Nephron progenitor cell (in vitro differentiated cells): ENCODE measurements around the gene CDKAL1.
A peak's percentile ranks its signal among the peaks of the same experiment; 100 is the strongest.

Experiments
- DNase-seq: peaks from one replicate; pipeline ENCODE4 v3.0.0; 2021
- H3K27ac Mint-ChIP-seq: 2 replicates; pipeline ENCODE4 v1.8.0; 2021; ENCODE audit warnings: mild to moderate bottlenecking, moderate library complexity, mixed read lengths
- H3K27me3 Mint-ChIP-seq: 2 replicates; pipeline ENCODE4 v1.8.0; 2021; ENCODE audit warnings: mild to moderate bottlenecking, low read depth, mixed read lengths; ENCODE audit not compliant: poor library complexity
- H3K36me3 Mint-ChIP-seq: 2 replicates; pipeline ENCODE4 v1.8.0; 2021; ENCODE audit warnings: low read depth, mixed read lengths
- H3K4me1 Mint-ChIP-seq: 2 replicates; pipeline ENCODE4 v1.8.0; 2021; ENCODE audit warnings: mixed read lengths
- H3K4me3 Mint-ChIP-seq: 2 replicates; pipeline ENCODE4 v1.8.0; 2021; ENCODE audit warnings: mild to moderate bottlenecking, moderate library complexity, mixed read lengths
- H3K9me3 Mint-ChIP-seq: 2 replicates; pipeline ENCODE4 v1.8.0; 2021; ENCODE audit warnings: mild to moderate bottlenecking, moderate library complexity, mixed read lengths
- CTCF ChIP-seq: fragments of 200-600 bp; sonication (generic); IDR thresholded peaks from 2 replicates; pipeline ENCODE4 v1.5.0; 2021; ENCODE audit warnings: antibody characterized with exemption

CDKAL1 gene

GRCh38 chr6:20907486-20908071 is 373.3 kb downstream of the CDKAL1 start:
- DNase-seq, result no peak
- Mint-ChIP-seq H3K9me3 (peaks cover 29% of the 10 kb centered on the region), H3K27ac (no peak overlapping the region), H3K27me3 (peaks cover 3% of the 10 kb centered on the region), H3K36me3 (peaks cover 26% of the 10 kb centered on the region), H3K4me1 (peaks cover 9% of the 10 kb centered on the region), H3K4me3 (no peak overlapping the region)
- TF ChIP-seq CTCF, result no peak

- H3K27me3 Mint-ChIP-seq, result peaks cover 3% of the 10 kb centered on the region
- H3K27ac Mint-ChIP-seq, result peak overlapping the region; percentile 38
- no peak for DNase-seq
- TF ChIP-seq CTCF, result no peak
- H3K4me3 Mint-ChIP-seq, result no peak overlapping the region
- H3K36me3 Mint-ChIP-seq, result peaks cover 36% of the 10 kb centered on the region
- H3K9me3 Mint-ChIP-seq, result peaks cover 30% of the 10 kb centered on the region
- H3K4me1 Mint-ChIP-seq, result peaks cover 9% of the 10 kb centered on the region
Measured at GRCh38 chr6:20909621-20910020, 375.4 kb downstream of the CDKAL1 start.

- Mint-ChIP-seq H3K36me3 (peaks cover 42% of the 10 kb centered on the region), H3K4me1 (peaks cover 9% of the 10 kb centered on the region), H3K9me3 (peaks cover 36% of the 10 kb centered on the region), H3K4me3 (no peak overlapping the region), H3K27ac (peak overlapping the region; percentile 78), H3K27me3 (peaks cover 3% of the 10 kb centered on the region)
- DNase-seq, result no peak
- no peak for TF ChIP-seq CTCF
Measured at GRCh38 chr6:20911712-20912111, 377.5 kb downstream of the CDKAL1 start.

GRCh38 chr6:20915156-20915555 is 380.9 kb downstream of the CDKAL1 start:
- H3K4me3 Mint-ChIP-seq, result no peak overlapping the region

GRCh38 chr6:20915626-20916025 is 381.4 kb downstream of the CDKAL1 start:
- no peak for DNase-seq
- H3K4me3 Mint-ChIP-seq, result no peak overlapping the region
- H3K27ac Mint-ChIP-seq, result no peak overlapping the region

More at GRCh38 chr6:20915156-20915555, 380.9 kb downstream of the CDKAL1 start:
- Mint-ChIP-seq H3K27me3 (no peaks in the 10 kb centered on the region), H3K4me1 (peaks cover 9% of the 10 kb centered on the region), H3K9me3 (peaks cover 38% of the 10 kb centered on the region), H3K36me3 (peaks cover 43% of the 10 kb centered on the region), H3K27ac (no peak overlapping the region)
- TF ChIP-seq CTCF, result no peak
- no peak for DNase-seq

More at GRCh38 chr6:20915626-20916025, 381.4 kb downstream of the CDKAL1 start:
- peaks cover 38% of the 10 kb centered on the region for H3K9me3 Mint-ChIP-seq
- no peak for TF ChIP-seq CTCF
- no peaks in the 10 kb centered on the region for H3K27me3 Mint-ChIP-seq
- H3K4me1 Mint-ChIP-seq, result peaks cover 9% of the 10 kb centered on the region
- peaks cover 43% of the 10 kb centered on the region for H3K36me3 Mint-ChIP-seq
